ENCODE results near the gene MESD. TPM values are rescaled to one million over a fixed set of nuclear protein-coding genes. Genes with fewer than 3 reads are reported as not detected.
"Not testable (repeated sequence)": the region's sequence is repeated elsewhere in the genome, so short reads cannot be mapped to it uniquely, and the experiment has no call there.

The MESD gene
- polyA plus RNA-seq, 3 donors from 2014 or later = 22.3 to 39.6 (median 32.1) TPM

DNA sequence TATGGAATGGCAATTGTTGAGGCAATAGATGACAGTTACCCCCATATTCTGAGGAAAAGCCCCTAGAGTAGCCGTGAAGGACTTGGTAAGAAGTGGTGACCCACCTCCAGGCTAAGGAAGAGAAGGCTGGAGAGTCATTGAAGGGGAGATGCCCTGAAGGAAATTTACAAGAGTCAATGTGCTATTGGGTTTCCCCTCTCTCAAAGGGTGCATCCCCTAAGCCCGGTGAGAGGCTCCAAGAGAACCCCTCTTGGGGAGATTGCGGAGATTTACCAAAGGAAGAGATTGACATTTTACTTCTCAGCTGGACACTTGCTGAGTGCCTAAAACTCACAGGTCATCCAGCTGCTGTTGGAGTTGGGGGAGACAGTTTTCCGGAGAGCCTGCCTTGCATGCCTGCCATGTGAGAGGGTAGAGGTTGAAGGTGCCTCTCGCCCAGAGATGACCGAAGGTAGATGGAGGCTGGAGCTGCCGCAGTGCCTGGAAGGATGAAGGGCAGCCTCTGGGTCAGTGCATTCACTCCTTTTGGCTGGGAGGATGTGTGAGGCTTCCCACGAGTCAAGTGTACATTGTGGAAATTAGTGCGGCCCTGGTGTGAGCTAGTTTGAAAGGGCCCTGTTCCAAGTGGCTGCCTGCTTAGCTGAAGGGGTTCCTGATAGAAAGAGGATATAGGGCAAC lies 30.7 kb downstream of the MESD start:
- H3K27ac Mint-ChIP-seq = peak overlapping the region in 1 of 6 donors; percentile 32
- peaks cover 9 to 31% of the 10 kb centered on the region in 2 donors for H3K4me1 Mint-ChIP-seq
- H3K9me3 Mint-ChIP-seq = peaks cover 0 to 2% (median 0%) of the 10 kb centered on the region in 6 donors
- H3K4me3 Mint-ChIP-seq = no peak overlapping the region
- H3K36me3 Mint-ChIP-seq = peaks cover 18 to 28% (median 19%) of the 10 kb centered on the region in 3 donors
- peaks cover 0 to 2% (median 0%) of the 10 kb centered on the region in 3 donors for H3K27me3 Mint-ChIP-seq (ENCODE audit: low read depth in 3 of 3)
- DNase-seq = no peak

DNA sequence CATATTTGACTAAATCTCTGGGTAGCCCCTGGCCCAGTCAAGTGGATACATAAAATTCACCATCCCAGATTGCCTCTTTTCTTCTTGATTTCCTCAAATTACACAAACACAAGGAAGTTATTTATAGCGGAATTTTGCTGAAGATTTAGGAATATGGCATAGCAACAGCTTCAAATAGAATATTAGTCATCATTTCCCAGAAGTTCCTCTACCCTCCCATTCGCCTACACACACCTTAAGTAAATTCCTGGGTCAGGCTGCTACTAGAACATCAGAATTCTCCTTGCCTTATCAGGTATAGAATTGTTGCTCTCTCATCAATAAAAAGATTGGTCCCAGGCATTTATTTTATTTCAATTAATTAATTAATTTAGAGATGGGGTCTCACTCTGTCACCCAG lies 31.6 kb downstream of the MESD start:
- H3K27me3 Mint-ChIP-seq (ENCODE audit: low read depth in 3 of 3) = peaks cover 0 to 2% (median 0%) of the 10 kb centered on the region in 3 donors
- no peak for DNase-seq
- peaks cover 17 to 26% (median 18%) of the 10 kb centered on the region in 3 donors for H3K36me3 Mint-ChIP-seq
- H3K9me3 Mint-ChIP-seq = peaks cover 0 to 2% (median 0%) of the 10 kb centered on the region in 6 donors
- no peak overlapping the region for H3K4me3 Mint-ChIP-seq
- H3K4me1 Mint-ChIP-seq = peaks cover 9 to 30% of the 10 kb centered on the region in 2 donors
- H3K27ac Mint-ChIP-seq = no peak overlapping the region

DNA sequence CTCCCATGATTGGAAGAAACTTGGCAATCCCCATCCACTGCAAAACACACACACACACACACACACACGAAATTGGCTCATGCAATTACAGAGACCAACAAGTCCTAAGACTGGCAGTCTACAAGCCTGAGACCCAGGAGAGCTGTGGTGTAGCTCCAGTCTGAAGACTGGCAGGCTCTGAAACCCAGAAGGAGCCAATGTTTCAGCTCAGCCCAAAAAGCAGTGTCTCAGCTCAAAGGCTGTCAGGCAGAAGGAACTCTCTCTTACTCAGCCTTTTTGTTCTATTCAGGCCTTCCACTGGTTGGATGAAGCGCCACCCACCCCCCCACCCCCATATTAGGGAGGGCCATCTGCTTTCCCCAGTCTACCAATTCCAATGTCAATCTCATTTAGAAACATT lies 32.1 kb downstream of the MESD start:
- Mint-ChIP-seq H3K9me3 (no peaks in the 10 kb centered on the region), H3K36me3 (peaks cover 17 to 30% (median 19%) of the 10 kb centered on the region in 3 donors), H3K27ac (no peak overlapping the region), H3K4me1 (peaks cover 5 to 26% of the 10 kb centered on the region in 2 donors), H3K27me3 (ENCODE audit: low read depth in 3 of 3) (peaks cover 0 to 2% (median 0%) of the 10 kb centered on the region in 3 donors), H3K4me3 (no peak overlapping the region)
- no peak for DNase-seq

DNA sequence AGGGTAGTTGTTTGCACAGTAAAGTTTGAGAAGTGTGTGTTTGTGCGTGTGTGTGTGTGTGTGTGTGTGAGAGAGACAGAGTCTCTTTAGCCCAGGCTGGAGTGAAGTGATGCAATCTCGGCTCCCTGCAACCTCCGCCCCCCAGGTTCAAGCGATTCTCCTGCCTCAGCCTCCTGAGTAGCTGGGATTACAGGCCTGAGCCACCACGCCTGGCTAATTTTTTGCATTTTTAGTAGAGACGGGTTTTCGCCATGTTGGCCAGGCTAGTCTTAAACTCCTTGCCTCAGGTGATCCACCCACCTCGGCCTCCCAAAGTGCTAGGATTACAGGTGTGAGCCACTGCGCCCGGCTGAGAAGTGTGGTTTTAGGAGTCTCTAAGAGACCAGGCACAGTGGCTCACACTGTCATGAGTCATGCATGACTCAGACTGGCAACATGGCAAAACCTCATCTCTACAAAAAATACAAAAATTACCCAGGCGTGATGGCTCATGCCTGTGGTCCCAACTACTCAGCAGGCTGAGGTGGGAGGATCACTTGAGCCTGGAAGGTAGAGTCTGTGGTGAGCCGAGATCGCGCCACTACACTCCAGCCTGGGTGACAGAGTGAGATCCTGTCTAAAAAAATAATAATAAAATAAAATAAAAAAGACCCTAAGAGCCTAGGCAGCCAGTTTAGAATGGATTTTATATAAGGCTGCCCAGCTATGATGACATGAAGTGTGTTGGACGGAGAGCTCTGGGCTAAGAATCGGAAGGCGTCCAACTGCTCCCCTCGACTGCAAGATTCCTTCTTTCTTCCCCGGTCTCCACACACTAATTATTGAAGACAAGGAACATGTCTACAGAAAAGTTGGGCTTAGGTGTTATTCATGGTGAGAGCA lies 33.8 kb downstream of the MESD start:
- H3K9me3 Mint-ChIP-seq; H3K27ac Mint-ChIP-seq; H3K27me3 Mint-ChIP-seq (ENCODE audit: low read depth in 3 of 3); H3K4me3 Mint-ChIP-seq: not testable (repeated sequence)
- H3K36me3 Mint-ChIP-seq = peaks cover 25 to 28% (median 27%) of the 10 kb centered on the region in 3 donors
- H3K4me1 Mint-ChIP-seq = peaks cover 2 to 13% of the 10 kb centered on the region in 2 donors
- DNase-seq = peak in 1 of 3 donors; percentile 3

DNA sequence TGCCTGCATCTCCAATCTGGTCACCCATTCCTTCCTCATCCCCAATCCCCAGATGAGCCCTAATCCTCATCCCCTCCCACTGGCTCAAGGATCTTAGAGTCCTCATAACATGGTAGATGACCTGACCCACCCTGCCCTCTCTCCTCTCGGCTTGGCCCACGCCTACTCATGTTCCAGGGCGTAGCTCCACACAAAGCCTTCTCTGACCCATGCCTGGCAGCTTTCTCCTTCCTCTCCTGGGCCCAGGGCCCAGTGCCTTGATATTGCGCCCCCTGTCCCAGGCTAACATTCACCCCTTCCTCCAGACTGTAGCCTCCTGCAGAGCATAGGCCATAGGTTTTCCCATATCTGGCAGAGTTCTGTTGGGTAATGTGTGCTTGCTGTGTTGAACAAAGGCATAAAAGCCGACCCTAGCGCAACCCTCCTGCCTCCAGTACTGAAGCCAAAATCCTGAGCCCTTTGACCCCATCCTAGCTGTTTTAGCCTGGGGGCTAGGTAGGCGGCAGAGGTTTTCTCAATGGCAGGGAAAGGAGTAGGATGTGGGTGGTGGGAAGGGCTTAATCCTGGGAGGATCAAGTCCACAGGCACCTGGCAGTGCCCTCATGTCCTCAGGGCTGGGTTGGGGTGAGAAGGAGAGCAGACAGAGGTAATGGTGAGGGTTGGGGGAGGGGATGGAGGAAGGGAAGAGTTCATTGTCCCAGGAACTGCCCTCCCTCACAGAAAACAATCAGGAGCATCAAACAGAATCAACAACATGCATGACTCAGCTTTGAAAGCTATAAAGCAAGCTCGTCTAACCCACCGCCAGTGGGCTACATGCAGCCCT lies 35.5 kb downstream of the MESD start:
- H3K9me3 Mint-ChIP-seq = no peaks in the 10 kb centered on the region
- no peak overlapping the region for H3K4me3 Mint-ChIP-seq
- peaks cover 2 to 13% of the 10 kb centered on the region in 2 donors for H3K4me1 Mint-ChIP-seq
- H3K27ac Mint-ChIP-seq = peak overlapping the region in 1 of 6 donors; percentile 12
- peaks cover 0 to 2% (median 1%) of the 10 kb centered on the region in 3 donors for H3K27me3 Mint-ChIP-seq (ENCODE audit: low read depth in 3 of 3)
- H3K36me3 Mint-ChIP-seq = peaks cover 25 to 35% (median 35%) of the 10 kb centered on the region in 3 donors
- no peak for DNase-seq

DNA sequence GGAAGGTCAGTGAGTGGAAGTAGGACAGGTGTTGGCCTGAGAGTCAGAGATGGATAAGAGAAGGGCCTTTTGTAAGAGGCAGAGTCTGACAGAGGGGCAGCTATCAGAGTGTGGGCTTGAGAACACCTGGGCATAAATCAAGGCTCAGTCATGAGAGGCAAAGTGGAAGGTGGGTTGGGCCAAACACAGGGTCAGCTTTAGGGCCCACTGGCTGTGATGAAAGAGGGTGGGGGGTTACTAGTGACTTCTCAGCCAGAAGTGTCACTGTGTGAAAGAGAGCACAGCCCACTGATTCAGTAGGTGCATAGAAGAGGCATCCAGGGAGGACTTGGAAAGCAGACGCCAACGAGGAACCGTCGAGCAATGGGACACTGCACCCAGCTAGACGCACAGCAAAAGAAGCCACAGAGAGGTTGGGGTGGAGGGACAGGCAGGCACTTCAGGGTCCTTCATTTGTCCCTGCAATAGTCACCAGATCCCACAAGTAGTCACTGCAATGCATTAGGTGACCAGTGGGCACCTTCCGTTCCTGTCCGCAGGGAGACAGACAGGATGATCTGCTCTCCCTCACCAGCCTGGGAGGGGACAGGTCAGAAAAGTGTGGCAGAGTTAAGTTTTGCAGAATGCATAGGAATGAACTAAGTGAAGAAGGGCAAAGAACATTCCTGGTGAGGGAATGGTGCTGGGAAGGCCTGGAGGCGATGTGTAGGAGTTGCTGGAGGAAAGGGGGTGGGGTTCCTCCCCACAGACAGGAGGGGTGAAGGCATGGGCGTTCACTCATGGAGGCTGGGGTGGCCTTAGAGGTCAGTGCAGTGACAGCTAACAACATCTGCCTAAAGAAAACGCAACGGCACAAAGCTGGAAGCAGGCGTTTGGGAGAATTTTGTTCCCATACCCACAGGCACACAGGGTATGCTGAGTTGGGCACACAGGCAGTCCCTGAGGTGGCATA lies 36.3 kb downstream of the MESD start:
- H3K9me3 Mint-ChIP-seq = no peaks in the 10 kb centered on the region
- no peak for DNase-seq
- peaks cover 2 to 13% of the 10 kb centered on the region in 2 donors for H3K4me1 Mint-ChIP-seq
- peak overlapping the region in 1 of 6 donors; percentile 12 for H3K27ac Mint-ChIP-seq
- peaks cover 21 to 34% (median 32%) of the 10 kb centered on the region in 3 donors for H3K36me3 Mint-ChIP-seq
- H3K4me3 Mint-ChIP-seq = no peak overlapping the region
- peaks cover 0 to 2% (median 1%) of the 10 kb centered on the region in 3 donors for H3K27me3 Mint-ChIP-seq (ENCODE audit: low read depth in 3 of 3)

DNA sequence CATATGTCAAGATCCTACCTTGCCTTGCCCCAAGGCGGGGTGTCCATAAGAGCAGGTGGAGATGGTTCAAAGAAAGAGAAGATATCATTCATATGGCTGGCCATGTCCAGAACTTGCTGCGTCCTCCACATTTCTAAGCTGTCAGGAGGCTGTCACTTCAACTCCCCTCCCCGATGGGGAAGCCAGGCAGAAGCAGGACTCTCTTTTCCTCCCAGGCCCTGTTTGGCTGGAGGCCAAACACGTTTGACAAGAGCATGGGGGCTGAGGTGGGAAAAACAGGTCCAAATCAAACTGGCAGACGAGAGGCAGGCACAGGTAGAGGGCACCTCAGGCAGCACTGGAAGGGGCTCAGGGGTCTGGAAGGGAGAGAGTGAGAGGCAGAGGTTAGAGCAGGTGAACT lies 37.7 kb downstream of the MESD start:
- Mint-ChIP-seq H3K9me3 (no peaks in the 10 kb centered on the region), H3K27me3 (ENCODE audit: low read depth in 3 of 3) (peaks cover 0 to 2% (median 1%) of the 10 kb centered on the region in 3 donors), H3K4me1 (peaks cover 2 to 11% of the 10 kb centered on the region in 2 donors), H3K4me3 (no peak overlapping the region), H3K36me3 (peaks cover 28 to 41% (median 35%) of the 10 kb centered on the region in 3 donors), H3K27ac (peak overlapping the region in 2 of 6 donors; percentile 48 to 60)
- DNase-seq = no peak

DNA sequence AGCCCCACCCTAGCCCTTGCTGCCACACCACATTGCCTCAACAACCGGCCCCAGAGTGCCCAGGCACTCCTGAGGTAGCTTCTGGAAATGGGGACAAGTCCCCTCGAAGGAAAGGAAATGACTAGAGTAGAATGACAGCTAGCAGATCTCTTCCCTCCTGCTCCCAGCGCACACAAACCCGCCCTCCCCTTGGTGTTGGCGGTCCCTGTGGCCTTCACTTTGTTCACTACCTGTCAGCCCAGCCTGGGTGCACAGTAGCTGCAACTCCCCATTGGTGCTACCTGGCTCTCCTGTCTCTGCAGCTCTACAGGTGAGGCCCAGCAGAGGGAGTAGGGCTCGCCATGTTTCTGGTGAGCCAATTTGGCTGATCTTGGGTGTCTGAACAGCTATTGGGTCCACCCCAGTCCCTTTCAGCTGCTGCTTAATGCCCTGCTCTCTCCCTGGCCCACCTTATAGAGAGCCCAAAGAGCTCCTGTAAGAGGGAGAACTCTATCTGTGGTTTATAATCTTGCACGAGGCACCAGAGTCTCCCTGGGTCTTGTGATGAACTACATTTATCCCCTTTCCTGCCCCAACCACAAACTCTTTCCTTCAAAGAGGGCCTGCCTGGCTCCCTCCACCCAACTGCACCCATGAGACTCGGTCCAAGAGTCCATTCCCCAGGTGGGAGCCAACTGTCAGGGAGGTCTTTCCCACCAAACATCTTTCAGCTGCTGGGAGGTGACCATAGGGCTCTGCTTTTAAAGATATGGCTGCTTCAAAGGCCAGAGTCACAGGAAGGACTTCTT lies 39.1 kb downstream of the MESD start:
- H3K4me1 Mint-ChIP-seq = no peaks in the 10 kb centered on the region
- peaks cover 0 to 3% (median 0%) of the 10 kb centered on the region in 3 donors for H3K27me3 Mint-ChIP-seq (ENCODE audit: low read depth in 3 of 3)
- H3K9me3 Mint-ChIP-seq = no peaks in the 10 kb centered on the region
- peaks cover 25 to 52% (median 44%) of the 10 kb centered on the region in 3 donors for H3K36me3 Mint-ChIP-seq
- no peak for DNase-seq
- H3K4me3 Mint-ChIP-seq = no peak overlapping the region
- H3K27ac Mint-ChIP-seq = no peak overlapping the region

DNA sequence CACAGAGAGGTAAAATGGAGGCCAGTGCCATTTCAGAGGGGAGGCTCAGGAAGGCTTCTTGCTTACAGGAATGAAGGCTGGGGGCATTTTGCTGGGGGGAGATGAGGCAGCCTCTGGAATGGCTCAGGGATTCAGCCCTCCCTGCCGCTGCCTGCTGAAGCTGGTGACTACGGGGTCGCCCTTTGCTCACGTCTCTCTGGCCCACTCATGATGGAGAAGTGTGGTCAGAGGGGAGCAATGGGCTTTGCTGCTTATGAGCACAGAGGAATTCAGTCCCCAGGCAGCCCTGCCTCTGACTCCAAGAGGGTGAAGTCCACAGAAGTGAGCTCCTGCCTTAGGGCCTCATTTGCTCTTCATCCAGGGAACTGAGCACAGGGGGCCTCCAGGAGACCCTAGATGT lies 39.9 kb downstream of the MESD start:
- Mint-ChIP-seq H3K27me3 (ENCODE audit: low read depth in 3 of 3) (peaks cover 0 to 3% (median 0%) of the 10 kb centered on the region in 3 donors), H3K9me3 (no peaks in the 10 kb centered on the region), H3K4me1 (no peaks in the 10 kb centered on the region), H3K36me3 (peaks cover 25 to 53% (median 44%) of the 10 kb centered on the region in 3 donors), H3K4me3 (no peak overlapping the region), H3K27ac (peak overlapping the region in 1 of 6 donors; percentile 57)
- DNase-seq = no peak

DNA sequence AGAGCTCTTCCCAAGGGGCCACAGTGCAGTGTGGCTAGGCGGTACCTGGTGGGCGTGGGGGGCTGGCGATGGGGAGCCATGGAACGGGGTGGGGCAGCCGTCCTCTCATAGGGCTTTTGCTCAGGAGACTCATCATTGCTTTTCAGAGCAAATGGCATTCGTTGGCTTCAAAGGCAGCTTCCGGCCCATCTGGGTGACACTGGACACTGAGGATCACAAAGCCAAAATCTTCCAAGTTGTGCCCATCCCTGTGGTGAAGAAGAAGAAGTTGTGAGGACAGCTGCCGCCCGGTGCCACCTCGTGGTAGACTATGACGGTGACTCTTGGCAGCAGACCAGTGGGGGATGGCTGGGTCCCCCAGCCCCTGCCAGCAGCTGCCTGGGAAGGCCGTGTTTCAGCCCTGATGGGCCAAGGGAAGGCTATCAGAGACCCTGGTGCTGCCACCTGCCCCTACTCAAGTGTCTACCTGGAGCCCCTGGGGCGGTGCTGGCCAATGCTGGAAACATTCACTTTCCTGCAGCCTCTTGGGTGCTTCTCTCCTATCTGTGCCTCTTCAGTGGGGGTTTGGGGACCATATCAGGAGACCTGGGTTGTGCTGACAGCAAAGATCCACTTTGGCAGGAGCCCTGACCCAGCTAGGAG lies 40.8 kb downstream of the MESD start:
- Mint-ChIP-seq H3K27me3 (ENCODE audit: low read depth in 3 of 3) (peaks cover 0 to 3% (median 0%) of the 10 kb centered on the region in 3 donors), H3K9me3 (no peaks in the 10 kb centered on the region), H3K27ac (no peak overlapping the region), H3K4me1 (no peaks in the 10 kb centered on the region), H3K4me3 (no peak overlapping the region), H3K36me3 (peaks cover 25 to 58% (median 49%) of the 10 kb centered on the region in 3 donors)
- no peak for DNase-seq

DNA sequence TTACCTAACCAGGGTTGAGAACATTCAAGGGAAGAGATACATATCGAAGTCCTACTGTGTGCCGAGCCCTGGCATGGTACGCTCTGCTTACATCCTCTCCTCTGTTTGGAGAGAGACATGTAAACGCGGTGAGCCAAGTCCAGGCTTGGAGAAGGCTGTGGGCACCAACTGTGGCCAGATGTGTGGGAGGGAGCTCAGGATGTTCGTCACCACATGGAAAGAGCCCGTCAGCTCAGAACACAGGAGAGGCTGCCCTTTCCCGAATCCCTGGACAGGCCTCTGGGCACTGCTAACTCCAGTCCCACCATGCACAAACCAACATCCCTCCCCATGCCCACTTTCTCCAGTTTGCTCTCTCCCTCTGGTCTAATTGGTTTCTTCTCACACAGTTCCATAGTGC lies 43.0 kb downstream of the MESD start:
- peaks cover 23 to 68% (median 37%) of the 10 kb centered on the region in 3 donors for H3K36me3 Mint-ChIP-seq
- H3K9me3 Mint-ChIP-seq = no peaks in the 10 kb centered on the region

More for the DNA sequence above, 43.0 kb downstream of the MESD start:
- peaks cover 0 to 3% (median 2%) of the 10 kb centered on the region in 3 donors for H3K27me3 Mint-ChIP-seq (ENCODE audit: low read depth in 3 of 3)
- H3K4me1 Mint-ChIP-seq = no peaks in the 10 kb centered on the region
- no peak for DNase-seq
- no peak overlapping the region for H3K4me3 Mint-ChIP-seq
- H3K27ac Mint-ChIP-seq = no peak overlapping the region
